GM18502 (cell line): ENCODE data around the gene NFE2L2.
"Not testable (repeated sequence)": the region's sequence is repeated elsewhere in the genome, so short reads cannot be mapped to it uniquely, and the experiment has no call there.

Experiments
- ATAC-seq: cut with Tn5 transposase; IDR thresholded peaks from one replicate; pipeline ENCODE4 v1.9.1; 2021; ENCODE audit warnings: mild to moderate bottlenecking; ENCODE audit not compliant: unreplicated experiment, poor library complexity

The NFE2L2 gene

GRCh38 chr2:177241711-177242120 is 22.8 kb downstream of the NFE2L2 start:
- no peak for ATAC-seq

- ATAC-seq, result peak; percentile 71
Observed at GRCh38 chr2:177239932-177240630, 24.4 kb downstream of the NFE2L2 start.

GRCh38 chr2:177239053-177239452 is 25.5 kb downstream of the NFE2L2 start:
- ATAC-seq, result no peak

GRCh38 chr2:177237932-177238331 is 26.6 kb downstream of the NFE2L2 start:
- ATAC-seq, result no peak

- no peak for ATAC-seq
Observed at GRCh38 chr2:177235855-177236437, 28.6 kb downstream of the NFE2L2 start.

GRCh38 chr2:177234267-177234666 is 30.3 kb downstream of the NFE2L2 start:
- ATAC-seq, result no peak

GRCh38 chr2:177232098-177232704 is 32.3 kb downstream of the NFE2L2 start:
- no peak for ATAC-seq

- no peak for ATAC-seq
Observed at GRCh38 chr2:177231270-177231669, 33.3 kb downstream of the NFE2L2 start.

- ATAC-seq, result no peak
Observed at GRCh38 chr2:177229442-177230242, 34.9 kb downstream of the NFE2L2 start.

- no peak for ATAC-seq
Observed at GRCh38 chr2:177225965-177226360, 38.6 kb downstream of the NFE2L2 start.

- not testable (repeated sequence) for ATAC-seq
Observed at GRCh38 chr2:177223436-177223835, 41.1 kb downstream of the NFE2L2 start.

- no peak for ATAC-seq
Observed at GRCh38 chr2:177221970-177222369, 42.6 kb downstream of the NFE2L2 start.

- no peak for ATAC-seq
Observed at GRCh38 chr2:177221534-177221933, 43.0 kb downstream of the NFE2L2 start.

GRCh38 chr2:177219787-177220186 is 44.7 kb downstream of the NFE2L2 start:
- ATAC-seq, result not testable (repeated sequence)

- no peak for ATAC-seq
Observed at GRCh38 chr2:177217247-177217843, 47.2 kb downstream of the NFE2L2 start.

GRCh38 chr2:177212891-177213856 is 51.4 kb downstream of the NFE2L2 start:
- ATAC-seq, result peak; percentile 52

- ATAC-seq, result peak; percentile 89
Observed at GRCh38 chr2:177212106-177212890, 52.2 kb downstream of the NFE2L2 start, which contains the start of gene HNRNPA3. HNRNPA3 (plus strand) TSS chr2:177212794; CDS start chr2:177212800, 6 bp downstream.

GRCh38 chr2:177211576-177212105 is 52.9 kb downstream of the NFE2L2 start:
- no peak for ATAC-seq
